GM21360 (cell line): ENCODE measurements around the gene PITPNC1.

ENCODE experiments used
- ATAC-seq: cut with Tn5 transposase; IDR thresholded peaks from one replicate; pipeline ENCODE4 v1.9.1; 2021; ENCODE audit warnings: mild to moderate bottlenecking, moderate library complexity; ENCODE audit not compliant: unreplicated experiment

Gene PITPNC1

DNA sequence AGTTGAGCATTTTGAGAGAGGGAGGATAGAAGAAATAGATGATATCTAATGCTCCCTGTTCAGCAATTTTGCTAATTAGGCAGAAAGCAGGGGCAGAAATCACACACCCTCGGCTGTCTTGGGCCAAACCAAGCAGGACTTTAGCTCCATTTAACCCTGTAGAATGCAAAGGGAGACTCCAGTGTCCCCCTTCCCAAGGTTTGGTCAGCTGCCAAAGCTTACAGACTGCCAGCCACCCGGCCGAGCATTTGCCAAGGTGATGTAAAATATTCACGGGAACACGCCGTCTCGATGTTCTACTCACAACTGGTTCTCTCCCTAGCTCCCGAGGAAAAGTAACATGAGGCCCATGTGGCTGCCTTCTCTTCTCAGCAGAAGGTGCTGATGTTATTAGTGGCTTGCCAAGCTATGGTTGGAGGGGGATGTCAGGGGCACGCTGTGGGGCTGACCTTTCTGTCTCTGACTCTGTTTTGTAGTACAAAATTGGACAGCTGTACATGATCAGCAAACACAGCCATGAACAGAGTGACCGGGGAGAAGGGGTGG lies 155.3 kb downstream of the PITPNC1 start:
- ATAC-seq: no peak

- no peak for ATAC-seq
These were observed 157.9 kb downstream of the PITPNC1 start for GRCh38 chr17:67534941-67535340.

DNA sequence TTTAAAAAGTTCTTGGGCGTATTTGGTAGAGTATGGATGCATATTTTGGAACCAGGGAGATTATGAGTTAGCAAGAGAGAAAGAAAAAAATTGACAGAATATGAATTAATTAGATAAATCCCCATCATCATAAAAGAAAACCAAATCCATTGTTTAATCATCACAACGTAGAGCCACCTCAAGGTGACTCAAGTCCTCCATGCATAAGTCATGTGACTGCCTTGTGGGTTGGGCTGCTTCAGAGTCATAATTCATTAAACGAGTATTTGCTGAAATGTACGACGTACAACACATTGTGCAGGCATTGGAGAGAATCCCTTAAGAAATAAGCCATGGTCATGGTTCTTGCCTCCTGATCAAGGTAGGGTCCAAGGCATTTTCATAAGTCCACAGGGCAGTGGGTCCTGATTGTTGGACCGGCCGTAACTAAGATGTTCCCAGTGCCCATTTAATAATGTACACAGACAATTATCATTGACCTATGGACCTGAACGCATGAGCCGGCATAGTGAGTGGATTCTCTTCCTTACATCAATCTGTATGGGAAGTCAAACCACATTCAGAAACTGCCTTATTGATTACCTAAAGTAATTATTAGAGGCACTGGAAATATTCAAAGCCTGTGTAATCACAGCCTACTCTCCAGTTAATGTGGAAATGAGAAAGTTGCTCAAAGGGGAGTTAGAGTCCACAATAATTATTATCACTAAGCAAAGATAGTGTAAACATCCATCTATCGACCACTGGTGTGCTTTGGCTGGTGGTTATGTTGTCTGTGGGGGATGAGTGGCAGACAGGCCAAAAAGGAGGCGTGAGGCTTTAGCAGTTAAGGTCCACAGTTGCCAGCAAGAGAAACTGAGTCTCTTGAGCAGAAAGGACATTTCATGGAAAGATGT lies 165.4 kb downstream of the PITPNC1 start:
- ATAC-seq: no peak

- ATAC-seq: no peak
These were observed 167.4 kb downstream of the PITPNC1 start for GRCh38 chr17:67544364-67544955.

GRCh38 chr17:67546578-67547527 lies 169.8 kb downstream of the PITPNC1 start:
- peak; percentile 94 for ATAC-seq

- ATAC-seq: no peak
These were observed 171.6 kb downstream of the PITPNC1 start for GRCh38 chr17:67548693-67549092.

DNA sequence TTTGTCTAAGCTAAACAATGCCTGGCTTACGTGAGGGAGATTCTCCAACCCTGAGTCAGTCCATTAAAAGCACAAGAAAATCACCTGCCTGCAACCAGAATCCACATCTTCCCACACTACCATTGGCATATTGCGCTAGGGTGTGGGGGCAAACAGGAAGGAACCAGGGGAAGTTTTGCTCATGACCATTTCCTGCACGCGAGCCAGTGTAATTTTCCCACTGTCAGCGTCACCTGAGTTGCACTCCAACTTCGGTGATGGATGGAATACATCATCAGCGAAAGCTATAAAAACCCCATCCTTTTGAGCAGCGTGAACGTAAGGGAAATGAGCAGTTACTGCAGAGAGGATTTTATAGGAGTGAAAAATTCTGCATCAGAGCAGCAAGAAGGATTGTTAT lies 172.7 kb downstream of the PITPNC1 start:
- no peak for ATAC-seq

GRCh38 chr17:67554634-67555033 lies 177.6 kb downstream of the PITPNC1 start:
- no peak for ATAC-seq

GRCh38 chr17:67555855-67556254 lies 178.8 kb downstream of the PITPNC1 start:
- no peak for ATAC-seq

DNA sequence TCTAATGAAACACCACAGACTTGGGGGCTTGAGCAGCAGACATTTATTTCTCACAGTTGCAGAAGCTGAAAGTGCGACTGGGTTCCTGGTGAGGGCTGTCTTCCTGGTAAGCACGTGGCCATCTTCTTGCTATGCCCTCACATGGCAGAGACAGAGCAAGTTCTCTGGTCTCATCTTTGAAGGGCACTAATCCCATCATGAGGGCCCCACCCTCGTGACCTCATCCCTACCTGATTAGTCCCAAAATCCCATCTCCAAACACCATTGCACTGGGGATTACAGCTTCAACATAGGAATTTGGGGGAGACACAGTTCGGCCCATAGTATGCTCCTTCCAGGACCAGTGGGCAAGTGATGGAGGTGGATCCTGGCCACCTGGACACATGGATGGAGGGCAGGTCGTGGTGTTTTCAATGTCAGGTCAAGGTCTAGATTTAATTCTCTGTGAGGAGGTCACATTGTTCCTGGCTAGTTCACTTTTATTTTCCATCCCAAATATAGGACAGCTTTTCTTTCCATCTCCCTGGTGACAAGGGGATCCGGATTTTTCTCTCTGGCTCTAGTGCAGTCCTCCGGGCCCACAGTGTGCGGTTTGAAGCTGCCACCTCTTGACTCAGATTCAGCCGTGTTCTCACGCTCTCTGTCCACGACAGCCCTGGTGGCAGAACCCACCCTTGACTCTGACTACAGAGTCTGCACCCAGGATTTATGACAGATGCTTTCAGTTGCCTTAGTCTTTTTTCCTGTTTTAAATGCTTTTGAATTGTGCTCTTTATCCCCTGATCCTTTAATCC lies 180.2 kb downstream of the PITPNC1 start:
- no peak for ATAC-seq

GRCh38 chr17:67557921-67558320 lies 180.8 kb downstream of the PITPNC1 start:
- no peak for ATAC-seq

DNA sequence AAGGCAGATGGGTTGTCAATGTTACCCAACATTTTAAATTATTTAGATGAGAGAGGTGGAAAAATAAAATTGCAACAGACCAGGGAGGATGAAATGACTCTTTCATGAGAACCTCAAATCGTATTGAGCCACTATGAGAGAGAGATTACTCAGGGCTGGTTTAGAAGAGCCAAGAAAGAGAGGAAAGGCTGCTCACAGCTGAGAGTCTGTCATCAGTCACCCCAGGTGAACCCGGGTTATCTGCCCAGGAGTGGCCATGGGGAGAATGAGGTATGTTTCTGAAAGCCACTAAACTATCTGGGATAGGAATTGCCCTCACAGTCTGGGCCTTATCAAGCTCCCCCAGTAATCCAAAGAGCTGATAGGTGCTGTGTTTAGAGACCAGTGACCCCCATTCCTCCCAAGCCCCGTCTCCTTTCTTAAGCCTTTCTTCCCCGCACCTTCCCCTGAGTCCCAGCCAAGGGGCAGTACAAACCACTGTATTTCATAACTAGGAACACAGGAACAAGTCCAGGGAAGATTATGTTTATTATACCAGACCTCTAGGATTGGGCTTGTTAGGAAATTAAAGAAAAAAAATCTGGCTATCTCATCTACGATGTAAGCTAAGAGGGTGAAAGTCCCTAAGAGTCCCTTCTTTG lies 181.8 kb downstream of the PITPNC1 start:
- no peak for ATAC-seq

DNA sequence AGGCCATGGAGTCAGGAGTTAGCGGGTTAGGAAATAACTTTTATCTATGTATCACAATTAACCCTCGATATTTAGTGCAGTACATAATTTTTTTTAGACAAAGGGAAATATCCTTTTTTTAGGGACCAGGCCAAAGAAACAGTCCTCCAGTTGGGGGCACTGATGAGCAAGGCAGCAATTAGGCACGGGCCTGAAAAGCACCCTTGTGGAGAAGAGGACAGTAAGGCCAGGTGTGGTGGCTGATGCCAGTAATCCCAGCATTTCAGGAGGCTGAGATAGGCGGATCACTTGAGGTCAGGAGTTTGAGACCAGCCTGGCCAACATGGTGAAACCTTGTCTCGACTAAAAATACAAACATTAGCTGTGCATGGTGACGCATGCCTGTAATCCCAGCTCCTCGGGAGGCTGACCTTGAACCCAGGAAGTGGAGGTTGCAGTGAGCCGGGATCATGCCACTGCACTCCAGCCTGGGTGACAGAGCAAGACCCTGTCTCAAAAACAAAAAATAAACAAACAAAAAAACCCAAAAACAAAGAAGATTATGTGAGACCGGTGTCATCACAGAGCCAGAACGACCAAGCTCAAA lies 182.4 kb downstream of the PITPNC1 start:
- no peak for ATAC-seq

DNA sequence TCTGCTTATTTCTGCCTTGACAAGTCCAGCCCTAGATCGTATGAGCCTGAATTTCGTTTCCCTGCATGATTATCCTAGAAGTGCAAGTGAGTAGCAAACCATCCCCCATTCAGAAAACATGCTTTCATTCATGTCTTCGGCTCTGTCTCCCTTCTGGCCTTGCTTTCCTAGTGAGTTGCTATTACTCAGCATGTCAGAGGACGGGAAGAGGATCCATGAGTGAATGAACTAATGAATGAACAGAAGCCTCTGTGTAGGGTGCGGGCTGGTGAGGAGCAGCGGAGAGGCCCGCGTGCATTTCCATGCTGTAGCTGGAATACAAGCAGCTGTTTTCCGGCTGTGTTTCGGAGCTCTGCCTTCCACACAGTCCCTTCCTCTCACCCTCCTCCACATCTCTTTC lies 184.9 kb downstream of the PITPNC1 start:
- no peak for ATAC-seq

- ATAC-seq: no peak
These were observed 186.7 kb downstream of the PITPNC1 start for GRCh38 chr17:67563692-67564228.

DNA sequence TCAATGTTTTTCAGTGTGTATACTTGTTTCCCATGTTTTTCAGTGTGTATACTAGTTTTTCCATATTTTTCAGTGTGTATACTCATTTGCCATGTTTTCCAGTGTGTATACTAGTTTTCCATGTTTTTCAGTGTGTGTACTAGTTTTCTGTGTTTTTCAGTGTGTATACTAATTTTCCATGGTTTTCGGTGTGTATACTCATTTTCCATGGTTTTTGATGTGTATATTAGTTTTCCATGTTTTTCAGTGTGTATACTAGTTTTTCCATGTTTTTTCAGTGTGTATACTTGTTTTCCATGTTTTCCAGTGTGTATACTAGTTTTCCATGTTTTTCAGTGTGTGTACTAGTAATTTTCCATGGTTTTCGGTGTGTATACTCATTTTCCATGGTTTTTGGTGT lies 188.0 kb downstream of the PITPNC1 start:
- no peak for ATAC-seq

GRCh38 chr17:67566656-67567055 lies 189.6 kb downstream of the PITPNC1 start:
- ATAC-seq: no peak

DNA sequence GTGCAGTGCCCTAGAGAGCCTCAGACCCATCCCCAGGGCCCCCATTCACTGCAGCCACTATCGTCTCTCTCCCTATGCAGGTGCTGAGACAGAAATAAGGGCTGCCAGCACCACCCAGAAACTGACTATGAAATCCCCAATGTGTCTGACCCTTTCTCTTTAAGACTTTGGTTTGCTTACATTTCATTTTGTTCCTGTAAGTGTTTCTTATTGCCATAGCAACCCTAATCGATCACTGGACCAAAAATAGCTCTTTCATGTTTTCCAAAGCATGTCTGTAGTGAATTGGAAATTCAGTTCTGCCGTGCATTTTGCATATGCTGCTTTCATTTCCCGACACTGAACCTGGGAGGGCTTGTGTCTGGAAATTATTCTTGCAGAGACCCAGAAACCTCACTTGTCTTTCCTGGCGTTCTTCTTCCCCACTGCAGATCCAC lies 192.0 kb downstream of the PITPNC1 start:
- no peak for ATAC-seq

DNA sequence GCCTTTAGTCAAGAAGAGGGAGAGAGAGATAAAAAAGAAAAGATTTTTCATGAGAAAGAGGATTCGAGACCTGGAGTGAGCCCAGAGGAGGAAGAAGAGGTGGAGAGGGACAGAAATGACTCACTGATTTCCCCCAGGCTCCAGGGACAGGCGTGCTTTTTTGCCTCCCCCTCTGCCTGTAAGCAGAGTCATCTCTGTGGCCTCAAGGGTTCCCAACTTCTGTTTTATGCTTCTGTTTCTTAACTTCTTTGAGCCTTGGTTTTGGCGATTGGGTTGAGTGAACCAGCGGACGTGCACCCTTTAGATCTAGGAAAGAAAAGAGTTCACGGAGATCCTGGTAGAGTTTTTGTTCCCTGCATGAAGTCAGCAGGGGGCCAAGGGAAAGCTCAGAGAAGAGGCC lies 192.8 kb downstream of the PITPNC1 start:
- ATAC-seq: peak; percentile 39
